Omental fat pad (tissue), 4 donors: ENCODE data around the gene FAM117A. TPM values are rescaled to one million over a fixed set of nuclear protein-coding genes. Genes with fewer than 3 reads are reported as not detected.
A peak's percentile ranks its signal among the peaks of the same experiment; 100 is the strongest.

Experiments
- ATAC-seq: fragments of 150-250 bp; one replicate; pipeline ENCODE4 v1.9.1; 2016; ENCODE audit warnings: mild to moderate bottlenecking, moderate library complexity; ENCODE audit not compliant: low FRiP score
- DNase-seq: peaks from one replicate; pipeline ENCODE4 v3.0.0-alpha.2; 2019; ENCODE audit warnings: low spot score
- total RNA-seq, 4 donors: library from RNA; depleted of rRNA; stranded (reverse); fragments of >200 nt; gene quantifications; one replicate each; pipeline ENCODE4 v1.1.0, GENCODE V29; 2016
- TF ChIP-seq, protein P1 (sequence below), 3 donors: fragments of 450-650 bp; IDR thresholded peaks; one replicate each; pipeline ENCODE4 v1.5.1; 2016 to 2017; ENCODE audit warnings: antibody characterized with exemption in 3 of 3, mild to moderate bottlenecking in 3 of 3, moderate library complexity in 2 of 3

Gene FAM117A
- total RNA-seq, 4 donors from 2014 or later: 4.1 to 15.8 (median 10.7) TPM

DNA sequence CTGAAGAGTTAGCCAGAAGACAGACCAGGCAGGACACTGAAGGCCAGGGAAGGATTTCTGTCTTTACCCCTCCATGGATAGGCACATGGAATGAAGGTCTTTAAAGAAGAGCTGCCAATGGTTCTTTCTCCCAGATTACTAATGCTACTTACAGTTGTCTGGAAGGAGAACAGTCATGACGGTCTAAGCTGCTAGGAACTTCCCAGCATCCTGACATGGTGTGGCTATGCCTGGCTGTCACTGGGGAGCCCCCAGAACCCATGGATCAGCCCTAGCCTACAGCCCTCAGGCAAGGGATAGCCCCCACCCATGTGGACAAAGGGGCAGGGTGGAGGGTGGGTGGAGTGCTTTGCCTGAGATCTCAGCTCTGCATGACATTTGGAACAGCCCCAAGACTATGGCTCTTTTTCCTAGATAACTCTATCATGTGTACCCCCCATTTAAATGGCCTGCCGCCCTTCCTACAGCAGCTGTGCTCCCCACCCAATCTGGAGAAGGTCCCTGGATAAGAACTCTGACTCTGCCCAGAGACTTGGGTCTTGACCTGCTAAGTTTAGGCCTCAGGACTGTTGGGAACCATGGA, 15.3 kb upstream of the FAM117A start:
- TF ChIP-seq, protein P1, sequence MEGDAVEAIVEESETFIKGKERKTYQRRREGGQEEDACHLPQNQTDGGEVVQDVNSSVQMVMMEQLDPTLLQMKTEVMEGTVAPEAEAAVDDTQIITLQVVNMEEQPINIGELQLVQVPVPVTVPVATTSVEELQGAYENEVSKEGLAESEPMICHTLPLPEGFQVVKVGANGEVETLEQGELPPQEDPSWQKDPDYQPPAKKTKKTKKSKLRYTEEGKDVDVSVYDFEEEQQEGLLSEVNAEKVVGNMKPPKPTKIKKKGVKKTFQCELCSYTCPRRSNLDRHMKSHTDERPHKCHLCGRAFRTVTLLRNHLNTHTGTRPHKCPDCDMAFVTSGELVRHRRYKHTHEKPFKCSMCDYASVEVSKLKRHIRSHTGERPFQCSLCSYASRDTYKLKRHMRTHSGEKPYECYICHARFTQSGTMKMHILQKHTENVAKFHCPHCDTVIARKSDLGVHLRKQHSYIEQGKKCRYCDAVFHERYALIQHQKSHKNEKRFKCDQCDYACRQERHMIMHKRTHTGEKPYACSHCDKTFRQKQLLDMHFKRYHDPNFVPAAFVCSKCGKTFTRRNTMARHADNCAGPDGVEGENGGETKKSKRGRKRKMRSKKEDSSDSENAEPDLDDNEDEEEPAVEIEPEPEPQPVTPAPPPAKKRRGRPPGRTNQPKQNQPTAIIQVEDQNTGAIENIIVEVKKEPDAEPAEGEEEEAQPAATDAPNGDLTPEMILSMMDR (IDR thresholded peaks at IDR 0.05): no peak
- no peak for ATAC-seq

DNA sequence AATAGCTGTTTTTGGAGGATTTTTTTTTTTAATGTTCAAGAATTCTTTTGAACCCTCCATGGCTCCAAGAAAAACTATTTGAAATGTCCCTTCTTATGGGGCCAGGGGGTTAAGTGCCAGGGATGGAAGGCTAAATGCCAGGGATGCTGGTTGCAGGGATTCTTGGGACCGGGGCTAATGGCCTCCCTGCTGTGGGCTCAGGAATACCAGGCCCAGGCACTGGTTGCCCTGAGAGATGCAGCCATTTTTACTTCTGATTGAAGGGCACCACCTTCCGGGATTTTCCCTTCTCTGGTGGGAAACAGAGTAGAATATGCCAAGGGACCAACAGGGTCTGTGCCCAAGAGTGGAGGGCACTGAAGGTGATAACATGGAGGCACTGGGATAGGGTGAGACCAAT, 13.6 kb upstream of the FAM117A start:
- TF ChIP-seq, protein P1 (IDR thresholded peaks at IDR 0.05): no peak
- ATAC-seq: no peak
- no peak for DNase-seq

More for the DNA sequence above, 15.3 kb upstream of the FAM117A start:
- DNase-seq: no peak

DNA sequence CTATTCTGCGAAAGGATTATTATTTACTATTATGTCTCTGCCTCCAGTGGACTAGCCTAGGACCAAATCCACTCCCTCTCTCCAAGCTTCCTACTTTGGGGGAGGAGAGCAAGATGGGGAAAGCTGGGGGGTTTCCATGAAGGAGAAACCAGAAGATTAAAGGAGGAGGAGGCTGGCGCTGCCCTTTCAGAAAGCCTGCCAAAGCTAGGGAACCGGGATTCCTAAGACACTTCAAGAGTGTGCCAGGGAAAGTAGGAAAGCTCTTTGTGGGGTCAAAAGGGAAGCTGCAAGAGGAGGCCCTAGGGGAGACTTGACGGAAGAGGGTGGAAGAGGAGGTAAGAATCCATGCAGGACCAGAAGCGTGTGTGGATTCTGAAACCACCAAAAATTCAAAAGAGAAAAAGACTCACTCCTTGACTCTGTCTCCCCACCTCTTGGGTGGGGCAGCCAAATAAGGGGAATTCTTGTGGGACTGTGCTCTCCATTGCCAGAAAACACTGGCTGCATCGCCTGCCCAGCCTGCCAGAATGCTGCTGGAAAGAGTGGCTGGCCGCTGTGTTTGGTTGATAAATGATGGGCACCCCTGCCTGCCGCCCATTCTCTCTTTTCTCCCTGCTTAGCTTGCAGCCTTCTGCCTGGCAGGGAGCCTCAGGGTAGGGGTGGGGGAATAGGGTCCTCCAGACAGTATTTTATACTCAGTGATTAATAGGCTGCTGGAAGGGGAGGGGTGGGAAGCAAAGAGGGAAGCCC, 12.8 kb upstream of the FAM117A start:
- TF ChIP-seq, protein P1 (IDR thresholded peaks at IDR 0.05): no peak
- DNase-seq: no peak
- peak; percentile 73 for ATAC-seq

DNA sequence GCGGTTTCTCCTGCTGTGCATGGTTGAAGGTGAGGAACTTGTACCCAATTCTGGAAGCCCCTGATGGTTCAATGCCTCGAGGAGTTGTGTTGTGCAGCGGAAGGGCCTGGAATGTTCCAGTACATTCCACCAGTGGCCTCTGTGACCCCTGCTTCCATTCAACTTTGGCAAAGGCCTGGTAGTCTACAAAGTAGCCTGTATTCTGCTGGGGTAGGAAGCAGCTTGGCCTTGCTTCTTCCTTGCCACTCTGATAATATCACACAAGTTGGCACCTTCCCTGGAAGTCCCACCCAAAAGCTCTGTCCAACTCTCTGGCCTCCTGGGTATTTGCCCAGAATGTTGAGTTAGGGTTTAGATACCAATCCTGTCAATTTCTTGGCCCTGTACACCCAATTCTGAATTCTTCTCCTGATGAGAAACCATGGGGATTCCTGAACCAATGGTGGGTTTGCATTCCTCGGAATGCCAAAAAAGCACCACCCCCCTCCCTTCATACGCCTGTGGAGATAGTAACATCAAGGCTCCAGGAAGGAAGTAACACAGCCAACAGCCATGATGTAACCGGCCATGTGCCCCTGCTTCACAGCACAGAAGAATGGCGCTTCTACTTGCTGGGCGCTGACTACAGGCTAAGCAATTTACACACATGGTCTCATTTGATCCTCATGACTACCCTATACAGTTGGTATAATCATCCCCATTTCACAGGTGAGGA, 11.8 kb upstream of the FAM117A start:
- TF ChIP-seq, protein P1 (IDR thresholded peaks at IDR 0.05): no peak
- DNase-seq: no peak
- no peak for ATAC-seq

DNA sequence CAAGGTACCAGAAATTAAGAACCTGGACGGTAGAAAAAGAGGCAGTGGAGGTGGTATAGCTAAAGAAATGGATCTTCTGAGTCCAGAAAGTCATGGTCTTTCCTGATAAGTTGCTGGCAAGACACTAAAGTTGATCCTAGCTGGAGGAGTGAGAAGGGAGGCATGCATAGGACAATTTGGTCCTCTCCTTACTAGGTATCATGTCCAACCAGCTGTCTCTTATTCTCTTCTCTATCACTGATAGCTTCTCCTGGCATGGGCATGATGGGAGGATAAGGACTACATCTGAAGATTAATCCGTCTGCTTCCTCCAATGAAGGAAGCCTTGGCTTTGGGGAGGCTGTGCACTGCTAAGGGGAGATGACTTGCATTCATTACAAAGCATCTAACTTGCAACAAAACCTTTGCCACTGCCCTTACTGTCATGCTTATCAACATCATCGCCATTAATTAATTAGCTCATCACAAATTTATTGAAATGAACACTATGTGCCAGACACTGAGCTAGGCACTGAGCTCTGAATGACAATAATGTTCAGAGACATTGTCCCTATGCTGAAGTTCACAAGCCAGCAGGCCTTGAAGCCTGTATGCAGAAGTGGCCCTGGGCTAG, 3.1 kb upstream of the FAM117A start:
- ATAC-seq (no peak), DNase-seq (no peak)
- TF ChIP-seq, protein P1 (IDR thresholded peaks at IDR 0.05): no peak

DNA sequence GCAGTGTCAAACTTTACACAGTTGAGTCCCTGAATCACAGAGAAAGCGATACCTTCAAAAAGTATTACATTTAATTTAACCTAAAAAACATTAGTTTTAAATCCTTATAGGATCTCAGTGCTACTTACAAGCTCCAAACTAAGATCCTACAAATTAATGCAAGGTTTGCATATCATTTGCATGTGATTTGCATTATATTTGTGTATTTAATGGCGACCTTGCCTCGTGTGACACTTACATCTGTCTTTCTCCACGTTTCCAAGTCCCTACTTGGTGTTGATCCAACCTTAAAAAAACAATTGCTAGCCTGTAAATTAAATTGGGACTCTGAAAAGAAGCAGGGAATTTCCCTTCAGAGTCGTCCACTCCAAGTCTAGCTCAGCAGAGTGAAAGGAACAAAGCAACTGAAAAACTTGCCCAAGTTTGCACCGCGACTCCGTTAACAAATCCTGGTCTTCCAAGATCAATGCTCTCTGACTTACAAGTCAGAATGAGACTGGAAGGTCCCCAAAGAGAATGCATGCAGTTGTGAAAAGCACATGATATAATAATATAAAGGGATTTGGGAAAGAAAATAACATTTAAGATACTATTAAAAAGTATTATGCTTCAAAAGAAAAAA, 739 bp upstream of the FAM117A start:
- ATAC-seq (no peak), DNase-seq (no peak)
- TF ChIP-seq, protein P1 (IDR thresholded peaks at IDR 0.05): no peak
